ENCODE measurements around the gene WBP2. TPM values are rescaled to one million over a fixed set of nuclear protein-coding genes. Genes with fewer than 3 reads are reported as not detected.

WBP2 gene
- total and polyA plus RNA-seq, 4 donors = 67.2 to 195 (median 135) TPM

- Histone ChIP-seq H3K27me3 (ENCODE audit: control insufficient read depth in 3 of 3, insufficient read depth in 3 of 3, low read length in 2 of 3) (no peaks in the 10 kb centered on the region), H3K9ac (ENCODE audit: insufficient read depth in 1 of 2, low read length in 2 of 2) (no peak overlapping the region), H3K36me3 (ENCODE audit: control insufficient read depth in 4 of 4, insufficient read depth in 4 of 4, low read length in 4 of 4) (peaks cover 0 to 22% (median 0%) of the 10 kb centered on the region in 4 donors), H3K4me1 (ENCODE audit: control insufficient read depth in 5 of 5, insufficient read depth in 5 of 5, low read length in 5 of 5) (peaks cover 0 to 23% (median 14%) of the 10 kb centered on the region in 5 donors), H3K4me3 (no peak overlapping the region), H3K27ac (ENCODE audit: low read depth in 1 of 2, low read length in 1 of 2) (peak overlapping the region in 1 of 2 donors; percentile 17), H3K9me3 (ENCODE audit: control insufficient read depth in 4 of 4, insufficient read depth in 3 of 4, low read length in 3 of 4) (no peaks in the 10 kb centered on the region)
- TF ChIP-seq CTCF (IDR thresholded peaks at IDR 0.05; ENCODE audit: control extremely low read depth, extremely low read depth) = no peak
- DNase-seq (no peak), ATAC-seq (ENCODE audit: insufficient read depth, low FRiP score) (no peak)
- 75 to 85% methylated on average over 7 of the region's 7 CpGs for WGBS, 2 donors
Measured at GRCh38 chr17:75840799-75841164, 14.4 kb downstream of the WBP2 start.

- peaks cover 0 to 21% (median 9%) of the 10 kb centered on the region in 5 donors for H3K4me1 ChIP-seq (ENCODE audit: control insufficient read depth in 5 of 5, insufficient read depth in 5 of 5, low read length in 5 of 5)
- H3K4me3 ChIP-seq = no peak overlapping the region
- DNase-seq (no peak), ATAC-seq (ENCODE audit: insufficient read depth, low FRiP score) (no peak)
- H3K9me3 ChIP-seq (ENCODE audit: control insufficient read depth in 4 of 4, insufficient read depth in 3 of 4, low read length in 3 of 4) = no peaks in the 10 kb centered on the region
- WGBS, 2 donors = 95% methylated on average over 36 of the region's 36 CpGs
- H3K27ac ChIP-seq (ENCODE audit: low read depth in 1 of 2, low read length in 1 of 2) = no peak overlapping the region
- H3K27me3 ChIP-seq (ENCODE audit: control insufficient read depth in 3 of 3, insufficient read depth in 3 of 3, low read length in 2 of 3) = no peaks in the 10 kb centered on the region
- no peak overlapping the region for H3K9ac ChIP-seq (ENCODE audit: insufficient read depth in 1 of 2, low read length in 2 of 2)
- no peak for TF ChIP-seq CTCF (IDR thresholded peaks at IDR 0.05; ENCODE audit: control extremely low read depth, extremely low read depth)
- H3K36me3 ChIP-seq (ENCODE audit: control insufficient read depth in 4 of 4, insufficient read depth in 4 of 4, low read length in 4 of 4) = peaks cover 0 to 27% (median 0%) of the 10 kb centered on the region in 4 donors
Measured at GRCh38 chr17:75839942-75840798, 15.0 kb downstream of the WBP2 start.

GRCh38 chr17:75838410-75838809, 16.7 kb downstream of the WBP2 start:
- Histone ChIP-seq H3K4me1 (ENCODE audit: control insufficient read depth in 5 of 5, insufficient read depth in 5 of 5, low read length in 5 of 5) (peaks cover 0 to 10% (median 1%) of the 10 kb centered on the region in 5 donors), H3K27me3 (ENCODE audit: control insufficient read depth in 3 of 3, insufficient read depth in 3 of 3, low read length in 2 of 3) (no peaks in the 10 kb centered on the region), H3K4me3 (no peak overlapping the region), H3K36me3 (ENCODE audit: control insufficient read depth in 4 of 4, insufficient read depth in 4 of 4, low read length in 4 of 4) (peaks cover 0 to 41% (median 0%) of the 10 kb centered on the region in 4 donors), H3K9ac (ENCODE audit: insufficient read depth in 1 of 2, low read length in 2 of 2) (no peak overlapping the region), H3K27ac (ENCODE audit: low read depth in 1 of 2, low read length in 1 of 2) (no peak overlapping the region), H3K9me3 (ENCODE audit: control insufficient read depth in 4 of 4, insufficient read depth in 3 of 4, low read length in 3 of 4) (no peaks in the 10 kb centered on the region)
- no peak for TF ChIP-seq CTCF (IDR thresholded peaks at IDR 0.05; ENCODE audit: control extremely low read depth, extremely low read depth)
- WGBS, 2 donors = 85 to 95% methylated on average over 15 of the region's 15 CpGs
- no peak for ATAC-seq (ENCODE audit: insufficient read depth, low FRiP score)
- DNase-seq = no peak
